Measurements from ENCODE around the gene ERAS. TPM values are rescaled to one million over a fixed set of nuclear protein-coding genes. Genes with fewer than 3 reads are reported as not detected.

Gene ERAS
- polyA plus RNA-seq, 3 donors: 0.13 TPM; not detected in 2

DNA sequence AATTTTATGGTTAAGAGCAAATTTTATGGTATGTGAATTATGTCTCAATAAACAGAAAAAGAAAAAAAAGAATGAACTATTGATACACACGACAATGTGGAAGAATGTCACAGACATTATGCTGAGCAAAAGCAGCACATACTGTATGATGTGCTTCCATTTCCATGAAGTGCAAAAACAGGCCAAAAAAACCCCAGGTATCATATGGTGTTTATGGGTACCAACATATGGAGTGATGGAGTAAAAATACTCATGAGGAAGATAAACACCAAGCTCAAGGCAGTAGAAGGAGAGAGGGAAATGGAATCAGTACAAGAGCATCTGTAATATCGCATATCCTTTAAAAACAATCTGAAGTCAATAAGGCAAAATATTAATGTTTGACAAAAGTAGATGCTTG, 44.1 kb upstream of the ERAS start:
- Histone ChIP-seq H2AFZ (ENCODE audit: insufficient read depth, low read depth, low read length, poor library complexity, severe bottlenecking) (no peak overlapping the region), H3K4me2 (replicated peaks; ENCODE audit: extremely low read depth, low read length, poor library complexity, severe bottlenecking) (no peak overlapping the region), H3K4me1 (ENCODE audit: control insufficient read depth in 1 of 2, insufficient read depth in 2 of 2, low read length in 2 of 2) (no peaks in the 10 kb centered on the region), H3K27me3 (ENCODE audit: control insufficient read depth in 2 of 2, insufficient read depth in 2 of 2, low read length in 2 of 2) (no peaks in the 10 kb centered on the region), H3K36me3 (replicated peaks in 1 of 2; ENCODE audit: control insufficient read depth in 1 of 2, insufficient read depth in 2 of 2, low read length in 2 of 2) (no peaks in the 10 kb centered on the region), H3K4me3 (replicated peaks in 1 of 3; ENCODE audit: low read depth in 2 of 3, low read length in 3 of 3) (no peak overlapping the region), H3K9me3 (replicated peaks in 1 of 2; ENCODE audit: control insufficient read depth in 1 of 2, insufficient read depth in 1 of 2, low read length in 2 of 2) (no peaks in the 10 kb centered on the region), H3K79me2 (ENCODE audit: insufficient read depth, low read length) (no peaks in the 10 kb centered on the region), H3K9ac (ENCODE audit: insufficient read depth, low read length, poor library complexity, severe bottlenecking) (no peak overlapping the region), H4K20me1 (ENCODE audit: insufficient read depth, low read length) (no peaks in the 10 kb centered on the region), H3K27ac (ENCODE audit: low read depth in 1 of 2, low read length in 2 of 2) (no peak overlapping the region)
- Mint-ChIP-seq H3K27ac (no peak overlapping the region), H3K4me3 (no peak overlapping the region), H3K36me3 (no peaks in the 10 kb centered on the region), H3K9me3 (peaks cover 0 to 4% (median 0%) of the 10 kb centered on the region in 7 donors), H3K4me1 (no peaks in the 10 kb centered on the region), H3K27me3 (ENCODE audit: low read depth in 3 of 3) (peaks cover 2 to 9% (median 3%) of the 10 kb centered on the region in 3 donors)
- no peak for DNase-seq
- TF ChIP-seq, protein P1, sequence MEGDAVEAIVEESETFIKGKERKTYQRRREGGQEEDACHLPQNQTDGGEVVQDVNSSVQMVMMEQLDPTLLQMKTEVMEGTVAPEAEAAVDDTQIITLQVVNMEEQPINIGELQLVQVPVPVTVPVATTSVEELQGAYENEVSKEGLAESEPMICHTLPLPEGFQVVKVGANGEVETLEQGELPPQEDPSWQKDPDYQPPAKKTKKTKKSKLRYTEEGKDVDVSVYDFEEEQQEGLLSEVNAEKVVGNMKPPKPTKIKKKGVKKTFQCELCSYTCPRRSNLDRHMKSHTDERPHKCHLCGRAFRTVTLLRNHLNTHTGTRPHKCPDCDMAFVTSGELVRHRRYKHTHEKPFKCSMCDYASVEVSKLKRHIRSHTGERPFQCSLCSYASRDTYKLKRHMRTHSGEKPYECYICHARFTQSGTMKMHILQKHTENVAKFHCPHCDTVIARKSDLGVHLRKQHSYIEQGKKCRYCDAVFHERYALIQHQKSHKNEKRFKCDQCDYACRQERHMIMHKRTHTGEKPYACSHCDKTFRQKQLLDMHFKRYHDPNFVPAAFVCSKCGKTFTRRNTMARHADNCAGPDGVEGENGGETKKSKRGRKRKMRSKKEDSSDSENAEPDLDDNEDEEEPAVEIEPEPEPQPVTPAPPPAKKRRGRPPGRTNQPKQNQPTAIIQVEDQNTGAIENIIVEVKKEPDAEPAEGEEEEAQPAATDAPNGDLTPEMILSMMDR (IDR thresholded peaks at IDR 0.05): no peak
- WGBS (ENCODE audit: insufficient coverage): no CpG with 5 or more reads among the region's 2 CpGs
- intact Hi-C loops (cut with micrococcal nuclease): no loop called here

DNA sequence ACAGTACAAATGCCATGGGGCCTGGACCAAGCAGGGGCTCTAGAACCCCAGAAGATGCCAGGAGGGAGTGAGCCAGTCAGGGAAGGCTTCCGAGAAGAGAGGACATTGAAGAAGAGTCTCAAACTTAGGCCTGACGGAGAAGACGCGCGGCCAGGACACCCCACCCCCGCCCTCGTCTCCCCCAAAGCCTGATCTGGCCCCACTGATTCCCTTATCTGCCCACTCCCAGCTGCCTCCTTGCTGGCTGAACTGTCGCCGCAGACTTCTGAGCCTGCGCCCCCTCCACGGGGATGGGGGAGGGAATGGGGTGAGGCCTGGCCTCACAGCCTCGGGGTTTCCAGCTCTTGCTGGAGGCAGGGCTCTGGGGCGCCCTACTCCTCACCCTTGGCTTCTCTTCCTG, 43.5 kb upstream of the ERAS start:
- no peak overlapping the region for H3K27ac Mint-ChIP-seq
- no peaks in the 10 kb centered on the region for H3K36me3 Mint-ChIP-seq
- H3K4me3 ChIP-seq (replicated peaks in 1 of 3; ENCODE audit: low read depth in 2 of 3, low read length in 3 of 3): no peak overlapping the region
- TF ChIP-seq, protein P1 (IDR thresholded peaks at IDR 0.05): no peak
- WGBS (ENCODE audit: insufficient coverage): no CpG with 5 or more reads among the region's 13 CpGs
- no peaks in the 10 kb centered on the region for H3K4me1 Mint-ChIP-seq
- no peaks in the 10 kb centered on the region for H3K4me1 ChIP-seq (ENCODE audit: control insufficient read depth in 1 of 2, insufficient read depth in 2 of 2, low read length in 2 of 2)
- H3K27me3 Mint-ChIP-seq (ENCODE audit: low read depth in 3 of 3): peaks cover 1 to 11% (median 2%) of the 10 kb centered on the region in 3 donors
- no peaks in the 10 kb centered on the region for H4K20me1 ChIP-seq (ENCODE audit: insufficient read depth, low read length)
- H3K36me3 ChIP-seq (replicated peaks in 1 of 2; ENCODE audit: control insufficient read depth in 1 of 2, insufficient read depth in 2 of 2, low read length in 2 of 2): no peaks in the 10 kb centered on the region
- H3K27me3 ChIP-seq (ENCODE audit: control insufficient read depth in 2 of 2, insufficient read depth in 2 of 2, low read length in 2 of 2): no peaks in the 10 kb centered on the region
- DNase-seq: no peak
- H3K4me2 ChIP-seq (replicated peaks; ENCODE audit: extremely low read depth, low read length, poor library complexity, severe bottlenecking): no peak overlapping the region
- intact Hi-C loops (cut with micrococcal nuclease): no loop called here
- H3K9ac ChIP-seq (ENCODE audit: insufficient read depth, low read length, poor library complexity, severe bottlenecking): no peak overlapping the region
- peaks cover 0 to 4% (median 0%) of the 10 kb centered on the region in 7 donors for H3K9me3 Mint-ChIP-seq
- H3K27ac ChIP-seq (ENCODE audit: low read depth in 1 of 2, low read length in 2 of 2): no peak overlapping the region
- H3K4me3 Mint-ChIP-seq: no peak overlapping the region
- H2AFZ ChIP-seq (ENCODE audit: insufficient read depth, low read depth, low read length, poor library complexity, severe bottlenecking): no peak overlapping the region
- no peaks in the 10 kb centered on the region for H3K9me3 ChIP-seq (replicated peaks in 1 of 2; ENCODE audit: control insufficient read depth in 1 of 2, insufficient read depth in 1 of 2, low read length in 2 of 2)
- no peaks in the 10 kb centered on the region for H3K79me2 ChIP-seq (ENCODE audit: insufficient read depth, low read length)
